ENCODE data around the gene PLSCR5.

Gene PLSCR5

DNA sequence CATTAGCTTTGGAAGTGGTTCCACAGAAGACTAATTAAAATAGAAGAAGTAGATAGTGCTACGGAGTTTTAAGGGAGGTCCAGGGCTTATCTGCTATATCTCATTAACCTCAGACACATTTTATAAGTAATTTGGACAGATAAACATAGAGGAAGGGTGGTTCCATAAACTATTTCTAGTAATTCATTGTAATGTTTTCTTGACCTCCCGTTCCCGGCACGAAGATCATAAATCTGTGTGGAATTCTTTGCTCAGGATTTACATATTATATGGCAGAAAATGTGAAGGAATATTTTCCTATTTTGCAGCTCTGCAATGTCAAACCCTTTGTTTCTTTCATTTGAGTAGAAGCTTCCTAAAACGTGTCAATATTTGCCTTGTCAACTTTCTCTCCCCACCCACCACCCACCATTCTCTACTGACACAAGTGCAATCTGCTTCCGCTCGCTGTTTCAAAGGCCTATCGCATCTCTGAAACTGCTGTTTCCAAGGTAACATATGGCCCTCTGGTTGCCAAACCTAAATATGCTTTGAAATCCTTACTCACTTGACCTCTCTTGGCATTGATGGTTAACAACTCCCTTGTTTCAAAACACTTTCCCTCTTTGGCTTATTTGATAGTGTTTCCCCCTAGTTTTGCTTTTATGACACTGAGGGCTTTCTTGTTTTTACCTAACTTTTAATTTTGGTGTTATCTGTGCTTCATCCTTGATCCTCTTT is 21.4 kb upstream of the PLSCR5 start:
- peaks cover 5% of the 10 kb centered on the region for H3K4me1 ChIP-seq (ENCODE audit: insufficient read depth, low read length)
- no peaks in the 10 kb centered on the region for H3K9me3 ChIP-seq (ENCODE audit: low read length)
- H3K36me3 ChIP-seq (ENCODE audit: insufficient read depth, low read length), result no peaks in the 10 kb centered on the region
- H3K4me3 ChIP-seq (ENCODE audit: low read depth in 1 of 2, low read length in 2 of 2), result no peak overlapping the region
- H3K9ac ChIP-seq (ENCODE audit: low read length), result no peak overlapping the region
- H3K27me3 ChIP-seq (ENCODE audit: control insufficient read depth in 1 of 2, insufficient read depth in 2 of 2, low read length in 2 of 2), result no peaks in the 10 kb centered on the region
- no peak overlapping the region for H3K27ac ChIP-seq (ENCODE audit: low read depth, low read length)

DNA sequence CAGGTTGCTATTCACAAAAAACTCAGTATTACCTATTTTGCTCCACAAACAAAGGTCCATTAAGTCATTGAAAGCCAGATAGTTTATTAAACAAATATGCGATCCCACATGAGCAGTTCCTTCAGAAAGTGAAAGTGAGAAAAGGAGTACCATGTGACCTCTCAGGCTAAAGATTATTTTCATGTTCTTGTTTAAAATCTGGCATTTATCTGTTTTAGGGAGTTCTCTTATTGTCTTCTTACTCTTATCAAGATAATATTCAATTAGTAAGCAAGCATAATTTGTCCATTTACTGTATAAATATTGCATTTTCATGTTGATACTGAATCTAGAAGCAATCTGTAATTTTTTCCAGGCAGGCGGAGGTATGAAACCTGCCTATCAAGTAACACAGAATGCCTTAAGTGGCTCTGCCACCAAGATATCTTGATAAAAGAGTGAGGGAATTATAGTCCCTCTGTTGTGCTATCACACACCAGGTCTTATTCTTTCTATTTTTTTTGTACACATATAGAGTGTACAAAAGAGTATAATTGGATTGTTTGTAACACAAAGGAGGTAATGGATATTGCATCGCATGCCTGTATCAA is 20.1 kb upstream of the PLSCR5 start:
- Histone ChIP-seq H3K36me3 (ENCODE audit: insufficient read depth, low read length) (no peaks in the 10 kb centered on the region), H3K4me1 (ENCODE audit: insufficient read depth, low read length) (peaks cover 5% of the 10 kb centered on the region), H3K9ac (ENCODE audit: low read length) (no peak overlapping the region), H3K4me3 (ENCODE audit: low read depth in 1 of 2, low read length in 2 of 2) (peak overlapping the region; percentile 24 to 44), H3K9me3 (ENCODE audit: low read length) (no peaks in the 10 kb centered on the region), H3K27me3 (ENCODE audit: control insufficient read depth in 1 of 2, insufficient read depth in 2 of 2, low read length in 2 of 2) (no peaks in the 10 kb centered on the region), H3K27ac (ENCODE audit: low read depth, low read length) (no peak overlapping the region)

DNA sequence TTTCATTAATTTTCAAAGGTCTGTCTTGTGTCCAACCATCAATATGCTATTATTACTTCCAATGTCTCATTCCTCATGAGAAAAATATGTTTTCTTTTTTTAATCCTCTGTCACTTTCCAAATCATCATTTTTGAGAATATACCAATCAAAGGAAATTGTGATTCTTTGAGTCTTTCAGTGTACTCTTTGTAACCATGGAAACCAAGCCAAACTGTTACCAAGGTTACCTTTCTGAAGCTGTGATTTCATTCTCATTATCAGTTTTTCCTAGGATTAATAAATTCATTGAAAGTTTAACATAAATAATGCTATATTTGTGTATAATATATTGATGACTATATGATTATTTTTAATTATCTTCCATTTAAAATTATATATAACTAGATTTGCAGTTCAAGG is 16.6 kb upstream of the PLSCR5 start:
- Histone ChIP-seq H3K27me3 (ENCODE audit: control insufficient read depth in 1 of 2, insufficient read depth in 2 of 2, low read length in 2 of 2) (no peaks in the 10 kb centered on the region), H3K36me3 (ENCODE audit: insufficient read depth, low read length) (no peaks in the 10 kb centered on the region), H3K4me1 (ENCODE audit: insufficient read depth, low read length) (peaks cover 4% of the 10 kb centered on the region), H3K27ac (ENCODE audit: low read depth, low read length) (no peak overlapping the region), H3K9ac (ENCODE audit: low read length) (no peak overlapping the region), H3K4me3 (ENCODE audit: low read depth in 1 of 2, low read length in 2 of 2) (no peak overlapping the region), H3K9me3 (ENCODE audit: low read length) (no peaks in the 10 kb centered on the region)

DNA sequence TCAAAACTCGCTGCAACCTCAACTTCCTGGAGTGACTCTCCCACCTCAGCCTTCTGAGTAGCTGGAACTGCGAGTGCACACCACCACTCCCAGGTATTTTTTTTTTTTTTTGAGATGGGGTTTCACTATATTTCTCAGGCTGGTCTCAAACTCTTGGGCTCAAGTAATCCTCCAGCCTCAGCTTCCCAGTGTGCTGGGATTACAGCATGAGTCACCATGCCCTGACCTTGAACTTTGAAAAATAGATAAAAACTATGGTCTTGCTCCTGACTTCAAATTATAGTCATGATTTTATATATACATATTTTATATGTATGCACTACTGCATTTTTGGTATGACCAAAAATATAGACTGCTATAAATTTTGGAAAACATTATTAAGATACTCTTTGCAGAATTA is 6.9 kb upstream of the PLSCR5 start:
- Histone ChIP-seq H3K9ac (ENCODE audit: low read length) (no peak overlapping the region), H3K27ac (ENCODE audit: low read depth, low read length) (no peak overlapping the region), H3K4me1 (ENCODE audit: insufficient read depth, low read length) (peaks cover 4% of the 10 kb centered on the region), H3K9me3 (ENCODE audit: low read length) (no peaks in the 10 kb centered on the region), H3K4me3 (ENCODE audit: low read depth in 1 of 2, low read length in 2 of 2) (no peak overlapping the region), H3K36me3 (ENCODE audit: insufficient read depth, low read length) (no peaks in the 10 kb centered on the region), H3K27me3 (ENCODE audit: control insufficient read depth in 1 of 2, insufficient read depth in 2 of 2, low read length in 2 of 2) (no peaks in the 10 kb centered on the region)

DNA sequence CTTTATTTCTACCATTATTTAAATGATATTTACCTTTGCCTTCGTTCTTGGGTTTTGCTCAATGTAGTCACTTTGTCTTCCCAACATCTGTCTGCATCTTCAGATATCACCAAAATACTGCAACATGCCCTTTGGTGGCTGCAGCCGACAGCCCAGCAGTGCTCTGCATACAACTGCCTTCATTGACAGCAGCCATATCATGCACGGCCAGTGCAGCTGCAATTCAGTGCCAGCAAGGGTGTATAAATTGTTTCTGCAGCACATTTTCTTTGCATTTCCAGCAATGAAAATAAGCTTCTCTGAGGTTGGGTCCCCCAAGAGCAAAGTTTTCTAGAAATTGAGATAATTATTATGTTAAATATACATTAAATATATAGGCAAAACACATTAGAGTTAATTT is 6.0 kb upstream of the PLSCR5 start:
- Histone ChIP-seq H3K36me3 (ENCODE audit: insufficient read depth, low read length) (no peaks in the 10 kb centered on the region), H3K4me1 (ENCODE audit: insufficient read depth, low read length) (peaks cover 4% of the 10 kb centered on the region), H3K4me3 (ENCODE audit: low read depth in 1 of 2, low read length in 2 of 2) (no peak overlapping the region), H3K9ac (ENCODE audit: low read length) (no peak overlapping the region), H3K9me3 (ENCODE audit: low read length) (no peaks in the 10 kb centered on the region), H3K27ac (ENCODE audit: low read depth, low read length) (no peak overlapping the region), H3K27me3 (ENCODE audit: control insufficient read depth in 1 of 2, insufficient read depth in 2 of 2, low read length in 2 of 2) (no peaks in the 10 kb centered on the region)

DNA sequence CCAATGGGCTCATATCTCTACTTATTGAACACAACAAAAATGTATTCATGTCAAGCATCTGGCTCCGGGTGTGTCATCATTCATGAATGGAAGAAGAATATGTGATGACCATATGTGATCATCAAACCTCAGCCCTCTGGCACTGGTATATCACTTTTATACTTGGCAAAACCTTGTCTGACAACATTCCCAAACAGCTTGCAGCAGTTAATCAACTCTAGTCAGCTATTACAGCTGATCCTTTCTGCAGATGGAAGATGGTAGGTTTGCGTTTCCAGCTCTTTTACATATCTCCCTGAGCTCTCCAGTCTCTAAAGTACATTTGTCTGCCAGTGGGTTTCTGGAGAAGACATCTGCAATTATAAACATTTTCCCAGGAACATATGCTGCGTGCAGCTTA is 6.6 kb downstream of the PLSCR5 start:
- Histone ChIP-seq H3K36me3 (ENCODE audit: insufficient read depth, low read length) (no peaks in the 10 kb centered on the region), H3K9ac (ENCODE audit: low read length) (no peak overlapping the region), H3K4me1 (ENCODE audit: insufficient read depth, low read length) (no peaks in the 10 kb centered on the region), H3K4me3 (ENCODE audit: low read depth in 1 of 2, low read length in 2 of 2) (no peak overlapping the region), H3K9me3 (ENCODE audit: low read length) (no peaks in the 10 kb centered on the region), H3K27me3 (ENCODE audit: control insufficient read depth in 1 of 2, insufficient read depth in 2 of 2, low read length in 2 of 2) (no peaks in the 10 kb centered on the region), H3K27ac (ENCODE audit: low read depth, low read length) (no peak overlapping the region)

DNA sequence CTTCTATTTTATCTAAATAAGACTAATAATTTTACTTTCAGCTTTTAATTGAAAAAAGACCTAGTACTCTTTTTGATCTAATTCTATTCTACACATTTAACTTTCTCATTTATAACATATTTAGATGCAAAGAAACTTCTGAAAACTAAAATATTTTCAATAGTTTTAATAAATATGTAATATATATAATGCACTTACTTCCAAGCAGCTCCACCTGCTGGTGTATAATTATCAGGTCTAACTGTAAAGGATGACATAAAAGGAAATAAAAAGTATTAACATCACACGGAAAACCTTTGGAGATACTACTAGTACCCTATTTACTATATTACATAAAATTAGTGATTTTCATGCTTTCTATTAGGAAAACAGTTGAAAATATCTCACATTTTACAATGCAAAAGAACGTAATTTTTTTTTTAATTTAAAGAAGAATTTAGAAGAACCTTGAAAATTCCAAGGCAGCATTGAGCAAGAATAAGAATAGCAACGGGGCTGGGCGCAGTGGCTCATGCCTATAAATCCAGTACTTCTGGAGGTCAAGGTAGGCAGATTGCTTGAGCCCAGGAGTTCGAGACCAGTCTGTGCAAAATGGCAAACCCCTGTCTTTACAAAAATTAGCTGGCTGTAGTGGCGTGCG is 10.2 kb downstream of the PLSCR5 start:
- Histone ChIP-seq H3K4me3 (ENCODE audit: low read depth in 1 of 2, low read length in 2 of 2) (no peak overlapping the region), H3K9me3 (ENCODE audit: low read length) (no peaks in the 10 kb centered on the region), H3K4me1 (ENCODE audit: insufficient read depth, low read length) (peaks cover 3% of the 10 kb centered on the region), H3K27ac (ENCODE audit: low read depth, low read length) (no peak overlapping the region), H3K36me3 (ENCODE audit: insufficient read depth, low read length) (no peaks in the 10 kb centered on the region), H3K9ac (ENCODE audit: low read length) (no peak overlapping the region), H3K27me3 (ENCODE audit: control insufficient read depth in 1 of 2, insufficient read depth in 2 of 2, low read length in 2 of 2) (no peaks in the 10 kb centered on the region)

DNA sequence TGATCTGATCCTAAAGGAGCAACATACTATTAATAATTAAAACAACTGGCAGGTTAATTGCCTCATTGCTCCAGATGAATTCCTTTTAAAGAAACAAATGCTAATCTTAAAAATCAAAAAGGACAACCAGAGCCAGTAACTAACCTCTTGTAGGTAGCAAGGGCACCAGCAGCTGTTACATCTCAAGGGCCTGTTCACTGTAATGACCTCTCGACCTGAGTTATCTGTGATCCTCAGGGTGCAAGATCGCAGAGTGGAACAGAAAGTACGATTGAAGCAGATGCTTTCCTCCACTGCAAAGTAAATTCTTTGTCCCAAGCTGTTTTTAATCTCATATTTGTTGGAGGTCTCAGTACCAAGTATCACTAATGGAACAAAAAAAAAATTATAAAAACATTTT is 11.4 kb downstream of the PLSCR5 start:
- no peaks in the 10 kb centered on the region for H3K36me3 ChIP-seq (ENCODE audit: insufficient read depth, low read length)
- H3K27me3 ChIP-seq (ENCODE audit: control insufficient read depth in 1 of 2, insufficient read depth in 2 of 2, low read length in 2 of 2), result no peaks in the 10 kb centered on the region
- H3K9ac ChIP-seq (ENCODE audit: low read length), result no peak overlapping the region
- H3K9me3 ChIP-seq (ENCODE audit: low read length), result no peaks in the 10 kb centered on the region
- no peak overlapping the region for H3K27ac ChIP-seq (ENCODE audit: low read depth, low read length)
- H3K4me3 ChIP-seq (ENCODE audit: low read depth in 1 of 2, low read length in 2 of 2), result no peak overlapping the region
- H3K4me1 ChIP-seq (ENCODE audit: insufficient read depth, low read length), result peaks cover 3% of the 10 kb centered on the region

DNA sequence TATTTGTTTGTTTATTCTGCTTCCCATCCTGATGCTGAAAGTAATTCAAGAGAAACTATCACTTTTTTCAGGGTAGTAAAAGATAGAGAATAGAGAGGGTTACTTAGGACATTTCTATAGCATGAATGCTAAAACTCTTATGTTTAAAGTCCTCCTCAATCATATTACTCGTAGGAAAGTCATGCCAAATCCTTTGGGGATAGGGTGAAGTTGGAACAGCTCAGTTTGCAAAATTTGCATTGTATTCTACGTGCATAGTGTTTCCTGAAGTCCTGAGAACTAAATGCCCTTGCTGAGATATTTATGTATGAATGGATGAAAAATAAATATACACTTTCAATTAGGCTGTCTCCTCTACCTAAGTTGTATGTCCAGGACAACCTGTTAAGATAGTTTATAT is 14.6 kb downstream of the PLSCR5 start:
- no peak overlapping the region for H3K9ac ChIP-seq (ENCODE audit: low read length)
- no peaks in the 10 kb centered on the region for H3K27me3 ChIP-seq (ENCODE audit: control insufficient read depth in 1 of 2, insufficient read depth in 2 of 2, low read length in 2 of 2)
- H3K4me1 ChIP-seq (ENCODE audit: insufficient read depth, low read length), result peaks cover 3% of the 10 kb centered on the region
- no peak overlapping the region for H3K4me3 ChIP-seq (ENCODE audit: low read depth in 1 of 2, low read length in 2 of 2)
- no peaks in the 10 kb centered on the region for H3K36me3 ChIP-seq (ENCODE audit: insufficient read depth, low read length)
- H3K27ac ChIP-seq (ENCODE audit: low read depth, low read length), result no peak overlapping the region
- H3K9me3 ChIP-seq (ENCODE audit: low read length), result no peaks in the 10 kb centered on the region

DNA sequence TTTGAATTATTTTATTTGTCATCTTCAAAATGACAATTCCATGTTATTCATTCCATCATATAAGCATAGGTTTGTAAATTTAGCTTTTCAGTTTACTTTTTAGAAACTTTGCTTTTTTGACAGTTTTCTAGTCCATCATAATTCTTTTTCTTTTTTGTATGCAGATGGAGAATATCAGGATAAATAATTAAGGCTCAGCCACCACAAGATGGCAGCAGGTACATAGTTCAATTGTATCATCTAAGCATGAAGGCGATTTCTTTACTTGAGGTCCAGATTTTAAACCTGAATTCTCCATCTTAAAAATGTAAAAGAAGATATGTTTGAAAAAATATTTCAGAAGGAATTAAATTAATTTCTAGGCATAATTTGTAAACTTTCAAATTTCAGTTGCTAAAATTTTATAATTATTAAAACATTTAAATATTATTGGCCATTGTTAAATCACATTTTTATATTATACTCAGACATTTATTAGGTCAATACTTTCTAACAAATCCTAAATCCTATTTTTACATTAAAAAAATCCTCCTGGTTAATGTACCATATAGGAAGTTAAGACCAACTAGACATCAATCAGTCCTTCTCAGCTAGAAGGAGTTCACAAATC is 15.1 kb downstream of the PLSCR5 start:
- Histone ChIP-seq H3K27ac (ENCODE audit: low read depth, low read length) (no peak overlapping the region), H3K36me3 (ENCODE audit: insufficient read depth, low read length) (no peaks in the 10 kb centered on the region), H3K9me3 (ENCODE audit: low read length) (no peaks in the 10 kb centered on the region), H3K9ac (ENCODE audit: low read length) (no peak overlapping the region), H3K27me3 (ENCODE audit: control insufficient read depth in 1 of 2, insufficient read depth in 2 of 2, low read length in 2 of 2) (no peaks in the 10 kb centered on the region), H3K4me3 (ENCODE audit: low read depth in 1 of 2, low read length in 2 of 2) (no peak overlapping the region), H3K4me1 (ENCODE audit: insufficient read depth, low read length) (peaks cover 3% of the 10 kb centered on the region)

DNA sequence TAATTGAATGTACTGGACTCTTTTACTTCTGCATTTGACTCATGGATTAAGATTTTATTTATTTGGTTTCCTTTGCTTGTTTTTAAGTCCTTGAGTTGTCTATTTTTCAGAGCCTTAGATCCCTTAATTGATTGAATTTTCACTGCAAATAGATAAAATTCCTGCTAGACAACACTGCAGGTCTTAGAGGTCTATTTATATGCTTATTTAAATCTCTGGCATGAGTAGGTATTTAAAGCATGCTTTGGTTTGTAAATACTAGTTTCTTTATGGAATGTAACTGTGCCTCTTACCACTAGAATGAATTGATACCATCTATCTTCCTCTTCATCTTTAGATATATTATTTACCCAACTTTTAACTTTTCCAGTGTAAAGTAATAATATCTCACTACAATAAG is 20.0 kb downstream of the PLSCR5 start:
- Histone ChIP-seq H3K36me3 (ENCODE audit: insufficient read depth, low read length) (no peaks in the 10 kb centered on the region), H3K9ac (ENCODE audit: low read length) (no peak overlapping the region), H3K27ac (ENCODE audit: low read depth, low read length) (no peak overlapping the region), H3K9me3 (ENCODE audit: low read length) (no peaks in the 10 kb centered on the region), H3K4me3 (ENCODE audit: low read depth in 1 of 2, low read length in 2 of 2) (no peak overlapping the region), H3K27me3 (ENCODE audit: control insufficient read depth in 1 of 2, insufficient read depth in 2 of 2, low read length in 2 of 2) (no peaks in the 10 kb centered on the region), H3K4me1 (ENCODE audit: insufficient read depth, low read length) (no peaks in the 10 kb centered on the region)
